G401.6 (cell line): ENCODE results near the gene ATG9B.
A peak's percentile ranks its signal among the peaks of the same experiment; 100 is the strongest.
"Not testable (repeated sequence)": the region's sequence is repeated elsewhere in the genome, so short reads cannot be mapped to it uniquely, and the experiment has no call there.

ENCODE experiments used
- FAIRE-seq: peaks from 2 replicates; lab custom pipeline; 2012; peaks lifted over from hg19 to GRCh38; lab: Jason Lieb, UNC

ATG9B gene

GRCh38 chr7:151014950-151015349, 9.3 kb downstream of the ATG9B start:
- no peak for FAIRE-seq

GRCh38 chr7:151013733-151014497, 10.4 kb downstream of the ATG9B start:
- no peak for FAIRE-seq

GRCh38 chr7:151013356-151013732, 10.9 kb downstream of the ATG9B start:
- no peak for FAIRE-seq

GRCh38 chr7:151012911-151013347, 11.4 kb downstream of the ATG9B start:
- no peak for FAIRE-seq

GRCh38 chr7:151012031-151012692, 12.1 kb downstream of the ATG9B start:
- FAIRE-seq, result peak; percentile 47

GRCh38 chr7:151011616-151012015, 12.7 kb downstream of the ATG9B start:
- not testable (repeated sequence) for FAIRE-seq

GRCh38 chr7:151011097-151011409, 13.2 kb downstream of the ATG9B start:
- FAIRE-seq, result no peak

- peak; percentile 91 for FAIRE-seq
Observed at GRCh38 chr7:151010307-151011096, 13.8 kb downstream of the ATG9B start.

GRCh38 chr7:151010037-151010306, 14.3 kb downstream of the ATG9B start:
- FAIRE-seq, result no peak

GRCh38 chr7:151009327-151010036, 14.8 kb downstream of the ATG9B start:
- FAIRE-seq, result peak; percentile 76

GRCh38 chr7:151008511-151009323, 15.6 kb downstream of the ATG9B start:
- no peak for FAIRE-seq

GRCh38 chr7:151008143-151008510, 16.2 kb downstream of the ATG9B start:
- no peak for FAIRE-seq

- FAIRE-seq, result no peak
Observed at GRCh38 chr7:151007469-151007898, 16.8 kb downstream of the ATG9B start.

- no peak for FAIRE-seq
Observed at GRCh38 chr7:151006590-151007300, 17.5 kb downstream of the ATG9B start.

GRCh38 chr7:151005566-151005965, 18.7 kb downstream of the ATG9B start:
- FAIRE-seq, result no peak

GRCh38 chr7:151003572-151003971, 20.7 kb downstream of the ATG9B start:
- FAIRE-seq, result no peak

GRCh38 chr7:151001546-151001945, 22.7 kb downstream of the ATG9B start:
- no peak for FAIRE-seq

GRCh38 chr7:151000897-151001495, 23.3 kb downstream of the ATG9B start:
- FAIRE-seq, result no peak

- FAIRE-seq, result no peak
Observed at GRCh38 chr7:150999497-151000230, 24.6 kb downstream of the ATG9B start.

GRCh38 chr7:150999001-150999400, 25.3 kb downstream of the ATG9B start:
- FAIRE-seq, result no peak
